ENCODE measurements around the gene ARHGAP10.

ARHGAP10 gene

GRCh38 chr4:147981305-147981704, 249.4 kb downstream of the ARHGAP10 start:
- Histone ChIP-seq H3K9me3 (ENCODE audit: control insufficient read depth, low read length) (no peaks in the 10 kb centered on the region), H2AK5ac (ENCODE audit: low read length, severe bottlenecking) (no peak overlapping the region), H2BK120ac (ENCODE audit: low read depth, low read length) (no peak overlapping the region), H3K4me1 (ENCODE audit: control insufficient read depth, insufficient read depth, low read depth, low read length) (peaks cover 7% of the 10 kb centered on the region), H4K91ac (ENCODE audit: low read length) (no peak overlapping the region), H3K27me3 (ENCODE audit: control insufficient read depth in 1 of 2, insufficient read depth in 1 of 2, low read length in 2 of 2) (no peaks in the 10 kb centered on the region), H3K18ac (ENCODE audit: low read depth in 1 of 2, low read length in 2 of 2) (no peak overlapping the region), H3K79me1 (replicated peaks; ENCODE audit: low read length, poor library complexity, severe bottlenecking) (peaks cover 32% of the 10 kb centered on the region), H2AFZ (ENCODE audit: low read depth, low read length) (no peak overlapping the region), H2BK15ac (ENCODE audit: low read depth, poor library complexity, severe bottlenecking) (no peak overlapping the region), H3K27ac (ENCODE audit: low read length, poor library complexity, severe bottlenecking) (no peak overlapping the region), H3K14ac (ENCODE audit: low read length in 2 of 2) (no peak overlapping the region), H3K23ac (ENCODE audit: low read length in 2 of 2) (no peak overlapping the region), H3K4ac (ENCODE audit: low read depth in 1 of 2, low read length in 2 of 2) (no peak overlapping the region), H3K9ac (ENCODE audit: low read length) (peak overlapping the region; percentile 21), H2BK12ac (ENCODE audit: low read length in 2 of 2) (no peak overlapping the region), H3K36me3 (ENCODE audit: control insufficient read depth in 1 of 2, insufficient read depth in 2 of 2, low read depth in 1 of 2, low read length in 2 of 2) (peaks cover 12 to 22% of the 10 kb centered on the region in 2 experiments), H2BK5ac (ENCODE audit: low read depth, low read length, poor library complexity, severe bottlenecking) (no peak overlapping the region), H3K4me3 (ENCODE audit: insufficient read depth in 1 of 2, low read depth in 1 of 2, low read length in 2 of 2) (no peak overlapping the region), H4K8ac (ENCODE audit: low read length) (no peak overlapping the region), H3K4me2 (ENCODE audit: low read length, poor library complexity, severe bottlenecking) (no peak overlapping the region)
- WGBS, result 95% methylated on average over 1 of the region's 1 CpG
- DNase-seq, result no peak

GRCh38 chr4:147984065-147984777, 252.3 kb downstream of the ARHGAP10 start:
- Histone ChIP-seq H3K79me1 (replicated peaks; ENCODE audit: low read length, poor library complexity, severe bottlenecking) (peaks cover 38% of the 10 kb centered on the region), H3K4me1 (ENCODE audit: control insufficient read depth, insufficient read depth, low read depth, low read length) (peaks cover 9% of the 10 kb centered on the region), H3K9ac (ENCODE audit: low read length) (peak overlapping the region; percentile 6), H2BK12ac (ENCODE audit: low read length in 2 of 2) (no peak overlapping the region), H3K4ac (ENCODE audit: low read depth in 1 of 2, low read length in 2 of 2) (no peak overlapping the region), H4K8ac (ENCODE audit: low read length) (peak overlapping the region; percentile 19), H2BK5ac (ENCODE audit: low read depth, low read length, poor library complexity, severe bottlenecking) (no peak overlapping the region), H3K4me3 (ENCODE audit: insufficient read depth in 1 of 2, low read depth in 1 of 2, low read length in 2 of 2) (no peak overlapping the region), H3K18ac (ENCODE audit: low read depth in 1 of 2, low read length in 2 of 2) (peak overlapping the region in 1 of 2 experiments; percentile 25), H2BK120ac (ENCODE audit: low read depth, low read length) (no peak overlapping the region), H2BK15ac (ENCODE audit: low read depth, poor library complexity, severe bottlenecking) (no peak overlapping the region), H3K9me3 (ENCODE audit: control insufficient read depth, low read length) (no peaks in the 10 kb centered on the region), H3K23ac (ENCODE audit: low read length in 2 of 2) (no peak overlapping the region), H3K4me2 (ENCODE audit: low read length, poor library complexity, severe bottlenecking) (no peak overlapping the region), H2AFZ (ENCODE audit: low read depth, low read length) (no peak overlapping the region), H2AK5ac (ENCODE audit: low read length, severe bottlenecking) (no peak overlapping the region), H3K14ac (ENCODE audit: low read length in 2 of 2) (no peak overlapping the region), H3K27ac (ENCODE audit: low read length, poor library complexity, severe bottlenecking) (no peak overlapping the region), H3K27me3 (ENCODE audit: control insufficient read depth in 1 of 2, insufficient read depth in 1 of 2, low read length in 2 of 2) (no peaks in the 10 kb centered on the region), H3K36me3 (ENCODE audit: control insufficient read depth in 1 of 2, insufficient read depth in 2 of 2, low read depth in 1 of 2, low read length in 2 of 2) (peaks cover 12 to 17% of the 10 kb centered on the region in 2 experiments), H4K91ac (ENCODE audit: low read length) (no peak overlapping the region)
- DNase-seq, result peak; percentile 69
- WGBS, result 63% methylated on average over 15 of the region's 15 CpGs

GRCh38 chr4:147984778-147985138, 252.9 kb downstream of the ARHGAP10 start:
- WGBS, result 100% methylated on average over 2 of the region's 2 CpGs
- H3K27ac ChIP-seq (ENCODE audit: low read length, poor library complexity, severe bottlenecking), result no peak overlapping the region
- H3K9ac ChIP-seq (ENCODE audit: low read length), result no peak overlapping the region
- H3K23ac ChIP-seq (ENCODE audit: low read length in 2 of 2), result no peak overlapping the region
- no peak overlapping the region for H4K8ac ChIP-seq (ENCODE audit: low read length)
- no peak overlapping the region for H4K91ac ChIP-seq (ENCODE audit: low read length)
- peaks cover 12 to 17% of the 10 kb centered on the region in 2 experiments for H3K36me3 ChIP-seq (ENCODE audit: control insufficient read depth in 1 of 2, insufficient read depth in 2 of 2, low read depth in 1 of 2, low read length in 2 of 2)
- H2AFZ ChIP-seq (ENCODE audit: low read depth, low read length), result no peak overlapping the region
- H3K4me1 ChIP-seq (ENCODE audit: control insufficient read depth, insufficient read depth, low read depth, low read length), result peaks cover 9% of the 10 kb centered on the region
- H3K18ac ChIP-seq (ENCODE audit: low read depth in 1 of 2, low read length in 2 of 2), result no peak overlapping the region
- DNase-seq, result no peak
- H2BK12ac ChIP-seq (ENCODE audit: low read length in 2 of 2), result no peak overlapping the region
- H3K4ac ChIP-seq (ENCODE audit: low read depth in 1 of 2, low read length in 2 of 2), result peak overlapping the region in 1 of 2 experiments; percentile 29
- no peaks in the 10 kb centered on the region for H3K27me3 ChIP-seq (ENCODE audit: control insufficient read depth in 1 of 2, insufficient read depth in 1 of 2, low read length in 2 of 2)
- H3K14ac ChIP-seq (ENCODE audit: low read length in 2 of 2), result no peak overlapping the region
- no peak overlapping the region for H3K4me2 ChIP-seq (ENCODE audit: low read length, poor library complexity, severe bottlenecking)
- H3K4me3 ChIP-seq (ENCODE audit: insufficient read depth in 1 of 2, low read depth in 1 of 2, low read length in 2 of 2), result no peak overlapping the region
- H2AK5ac ChIP-seq (ENCODE audit: low read length, severe bottlenecking), result no peak overlapping the region
- peaks cover 38% of the 10 kb centered on the region for H3K79me1 ChIP-seq (replicated peaks; ENCODE audit: low read length, poor library complexity, severe bottlenecking)
- H3K9me3 ChIP-seq (ENCODE audit: control insufficient read depth, low read length), result no peaks in the 10 kb centered on the region
- H2BK120ac ChIP-seq (ENCODE audit: low read depth, low read length), result no peak overlapping the region
- no peak overlapping the region for H2BK5ac ChIP-seq (ENCODE audit: low read depth, low read length, poor library complexity, severe bottlenecking)
- no peak overlapping the region for H2BK15ac ChIP-seq (ENCODE audit: low read depth, poor library complexity, severe bottlenecking)

DNA sequence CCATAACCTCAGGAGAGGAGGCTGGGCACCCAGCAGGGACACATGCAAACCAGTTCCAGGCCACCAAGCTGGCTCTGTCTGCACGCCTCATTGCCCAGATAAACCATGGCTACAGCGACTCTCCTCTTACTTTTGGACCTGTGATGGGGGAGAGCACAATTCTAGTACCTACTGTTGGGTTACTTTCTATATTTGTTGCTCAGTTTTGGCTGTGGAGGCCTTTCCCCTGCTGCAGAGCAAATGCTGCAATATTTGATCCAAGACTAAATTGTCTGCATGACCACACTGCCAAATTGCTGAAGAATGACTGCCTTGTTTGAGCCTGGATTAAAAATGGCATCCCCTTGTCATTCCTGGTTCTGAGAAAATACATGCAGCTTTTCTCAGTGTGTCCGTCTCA, 253.5 kb downstream of the ARHGAP10 start:
- H3K23ac ChIP-seq (ENCODE audit: low read length in 2 of 2), result no peak overlapping the region
- no peak overlapping the region for H2BK15ac ChIP-seq (ENCODE audit: low read depth, poor library complexity, severe bottlenecking)
- no peaks in the 10 kb centered on the region for H3K9me3 ChIP-seq (ENCODE audit: control insufficient read depth, low read length)
- H3K27ac ChIP-seq (ENCODE audit: low read length, poor library complexity, severe bottlenecking), result no peak overlapping the region
- H3K18ac ChIP-seq (ENCODE audit: low read depth in 1 of 2, low read length in 2 of 2), result no peak overlapping the region
- H3K4me3 ChIP-seq (ENCODE audit: insufficient read depth in 1 of 2, low read depth in 1 of 2, low read length in 2 of 2), result no peak overlapping the region
- no peak overlapping the region for H3K9ac ChIP-seq (ENCODE audit: low read length)
- peak overlapping the region in 1 of 2 experiments; percentile 29 for H3K4ac ChIP-seq (ENCODE audit: low read depth in 1 of 2, low read length in 2 of 2)
- no peak overlapping the region for H2AK5ac ChIP-seq (ENCODE audit: low read length, severe bottlenecking)
- no peak overlapping the region for H4K8ac ChIP-seq (ENCODE audit: low read length)
- H2BK5ac ChIP-seq (ENCODE audit: low read depth, low read length, poor library complexity, severe bottlenecking), result no peak overlapping the region
- H3K4me2 ChIP-seq (ENCODE audit: low read length, poor library complexity, severe bottlenecking), result no peak overlapping the region
- H2AFZ ChIP-seq (ENCODE audit: low read depth, low read length), result no peak overlapping the region
- no peak overlapping the region for H4K91ac ChIP-seq (ENCODE audit: low read length)
- peaks cover 40% of the 10 kb centered on the region for H3K79me1 ChIP-seq (replicated peaks; ENCODE audit: low read length, poor library complexity, severe bottlenecking)
- H3K4me1 ChIP-seq (ENCODE audit: control insufficient read depth, insufficient read depth, low read depth, low read length), result peaks cover 9% of the 10 kb centered on the region
- peaks cover 12 to 22% of the 10 kb centered on the region in 2 experiments for H3K36me3 ChIP-seq (ENCODE audit: control insufficient read depth in 1 of 2, insufficient read depth in 2 of 2, low read depth in 1 of 2, low read length in 2 of 2)
- H2BK12ac ChIP-seq (ENCODE audit: low read length in 2 of 2), result no peak overlapping the region
- no peak overlapping the region for H2BK120ac ChIP-seq (ENCODE audit: low read depth, low read length)
- DNase-seq, result no peak
- WGBS, result 96% methylated on average over 3 of the region's 3 CpGs
- no peak overlapping the region for H3K14ac ChIP-seq (ENCODE audit: low read length in 2 of 2)
- no peaks in the 10 kb centered on the region for H3K27me3 ChIP-seq (ENCODE audit: control insufficient read depth in 1 of 2, insufficient read depth in 1 of 2, low read length in 2 of 2)

Data from mesenchymal stem cell (in vitro differentiated cells and primary cell).